Pulmonary artery endothelial cell (primary cell): ENCODE measurements around the gene POLG. TPM values are rescaled to one million over a fixed set of nuclear protein-coding genes. Genes with fewer than 3 reads are reported as not detected.

Experiments used
- DNase-seq: peaks from one replicate; pipeline ENCODE4 v3.0.0-alpha.2; 2011; ENCODE audit warnings: low read depth, low spot score
- total RNA-seq: library from RNA; depleted of rRNA; stranded (reverse); fragments of >200 nt; gene quantifications from 2 replicates; pipeline ENCODE4 v1.2.3, GENCODE V29; 2014

Gene POLG
- 82.8 and 110 TPM in 2 replicates for total RNA-seq

- DNase-seq: peak; percentile 97
Observed at GRCh38 chr15:89334510-89335297, at the start of gene POLG. TSS of gene POLG (minus strand) at chr15:89334824. CDS start at chr15:89333754, 1,070 bp downstream.

GRCh38 chr15:89384176-89384604, 49.6 kb upstream of the POLG start:
- DNase-seq: no peak

GRCh38 chr15:89383365-89384175, 48.9 kb upstream of the POLG start:
- no peak for DNase-seq

DNA sequence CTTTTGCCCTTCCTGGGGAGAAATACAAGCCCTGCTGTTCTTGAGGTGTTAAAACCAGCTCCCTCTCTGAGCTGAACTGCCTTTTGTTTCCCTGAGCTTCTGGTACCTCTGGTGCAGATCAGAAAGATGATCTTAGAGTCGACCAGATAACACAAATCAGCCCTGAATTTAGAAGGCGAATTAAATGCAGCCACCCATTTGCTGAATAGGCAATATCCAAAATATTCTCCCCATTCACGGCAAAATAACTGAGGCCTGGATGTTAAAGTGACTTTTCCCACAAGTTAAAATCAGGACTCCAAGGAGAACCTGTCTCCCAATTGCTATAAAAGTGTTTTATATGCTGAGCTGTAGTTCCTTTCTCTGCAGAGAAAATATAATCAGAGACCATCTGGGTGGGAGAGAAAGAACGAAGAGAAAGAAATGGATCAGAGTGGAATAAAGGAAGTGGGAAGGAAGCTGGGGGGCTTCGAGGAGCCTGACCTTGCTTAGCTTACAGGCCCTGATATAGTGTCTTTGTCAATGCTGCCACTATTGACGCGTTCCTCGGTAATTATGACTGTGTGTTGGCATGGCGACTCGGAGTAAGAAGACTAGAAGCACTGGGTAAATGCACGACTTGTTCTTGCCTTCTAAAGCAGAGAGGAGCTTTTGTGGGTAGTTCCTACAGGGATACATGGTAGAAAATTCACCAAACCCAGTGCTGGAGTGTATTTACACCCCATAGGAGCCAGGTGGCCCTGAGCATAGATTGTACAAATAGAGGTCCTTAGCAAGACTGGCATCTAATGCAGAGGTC, 47.5 kb upstream of the POLG start:
- DNase-seq: no peak

GRCh38 chr15:89381331-89381730, 46.7 kb upstream of the POLG start:
- DNase-seq: no peak

DNA sequence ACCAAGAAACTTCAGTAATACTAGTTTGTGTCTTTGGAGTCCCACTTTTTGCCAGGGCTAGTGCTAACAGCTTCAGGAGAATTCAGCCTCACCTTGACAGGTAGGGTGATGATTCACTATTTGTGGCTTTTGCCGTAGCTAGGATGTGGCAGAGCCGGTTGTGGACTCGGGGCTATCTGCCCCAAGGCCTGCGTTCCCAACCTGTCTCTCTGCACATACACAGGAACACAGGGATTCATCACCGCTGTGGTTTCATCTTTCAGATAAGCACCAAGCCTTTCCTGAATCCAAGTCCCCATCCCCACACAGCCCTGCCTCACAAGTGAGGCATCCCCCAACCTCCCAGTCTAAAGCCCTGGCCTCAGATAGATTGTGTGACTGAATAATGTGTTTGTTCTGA, 45.2 kb upstream of the POLG start:
- no peak for DNase-seq

DNA sequence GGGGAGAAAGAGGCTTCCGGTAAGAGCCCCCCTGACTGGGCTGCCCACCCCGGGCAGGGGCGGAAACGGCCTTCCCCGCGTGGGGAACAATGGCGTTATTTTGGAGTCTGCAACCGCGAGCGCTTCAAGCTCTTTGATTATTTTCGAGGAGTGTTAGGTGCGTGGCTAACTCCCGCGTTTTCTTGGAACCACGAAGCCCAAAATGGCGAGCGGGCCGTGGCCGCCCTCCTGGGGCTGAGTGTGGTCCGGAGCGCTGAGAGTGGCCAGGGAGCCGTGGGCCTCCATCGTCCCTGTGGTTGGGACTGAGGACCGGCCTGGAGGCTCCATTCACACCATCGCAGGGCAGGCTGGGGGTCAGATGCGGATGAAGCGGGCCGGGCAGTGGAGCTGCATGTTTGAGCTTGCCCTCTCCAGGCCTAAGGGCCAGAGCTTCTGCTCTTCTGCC, 44.6 kb upstream of the POLG start:
- no peak for DNase-seq

GRCh38 chr15:89378296-89379151, 43.9 kb upstream of the POLG start:
- no peak for DNase-seq

GRCh38 chr15:89377842-89378295, 43.2 kb upstream of the POLG start:
- no peak for DNase-seq

GRCh38 chr15:89377024-89377841, 42.6 kb upstream of the POLG start:
- DNase-seq: no peak

DNA sequence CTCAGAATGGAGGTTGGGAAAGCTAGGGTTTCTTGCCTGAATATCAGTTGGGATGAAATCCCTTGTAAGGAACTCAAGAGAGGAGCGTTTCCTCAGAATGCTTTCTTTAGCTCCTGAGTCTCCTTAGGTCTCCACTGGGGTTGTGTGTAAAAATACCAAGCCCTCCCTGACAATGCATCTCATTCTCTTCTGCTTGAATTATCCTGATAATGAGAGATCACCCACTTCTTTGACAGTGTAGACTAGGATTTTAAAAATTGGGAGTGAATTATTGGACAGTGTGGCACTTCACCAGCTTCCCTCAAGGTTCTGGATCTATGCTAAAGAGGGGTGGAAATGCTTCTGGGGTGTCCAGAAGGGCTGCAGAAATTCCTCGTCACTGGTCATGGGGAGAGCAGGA, 41.8 kb upstream of the POLG start:
- no peak for DNase-seq

- no peak for DNase-seq
Observed at GRCh38 chr15:89375093-89376005, 40.7 kb upstream of the POLG start.

DNA sequence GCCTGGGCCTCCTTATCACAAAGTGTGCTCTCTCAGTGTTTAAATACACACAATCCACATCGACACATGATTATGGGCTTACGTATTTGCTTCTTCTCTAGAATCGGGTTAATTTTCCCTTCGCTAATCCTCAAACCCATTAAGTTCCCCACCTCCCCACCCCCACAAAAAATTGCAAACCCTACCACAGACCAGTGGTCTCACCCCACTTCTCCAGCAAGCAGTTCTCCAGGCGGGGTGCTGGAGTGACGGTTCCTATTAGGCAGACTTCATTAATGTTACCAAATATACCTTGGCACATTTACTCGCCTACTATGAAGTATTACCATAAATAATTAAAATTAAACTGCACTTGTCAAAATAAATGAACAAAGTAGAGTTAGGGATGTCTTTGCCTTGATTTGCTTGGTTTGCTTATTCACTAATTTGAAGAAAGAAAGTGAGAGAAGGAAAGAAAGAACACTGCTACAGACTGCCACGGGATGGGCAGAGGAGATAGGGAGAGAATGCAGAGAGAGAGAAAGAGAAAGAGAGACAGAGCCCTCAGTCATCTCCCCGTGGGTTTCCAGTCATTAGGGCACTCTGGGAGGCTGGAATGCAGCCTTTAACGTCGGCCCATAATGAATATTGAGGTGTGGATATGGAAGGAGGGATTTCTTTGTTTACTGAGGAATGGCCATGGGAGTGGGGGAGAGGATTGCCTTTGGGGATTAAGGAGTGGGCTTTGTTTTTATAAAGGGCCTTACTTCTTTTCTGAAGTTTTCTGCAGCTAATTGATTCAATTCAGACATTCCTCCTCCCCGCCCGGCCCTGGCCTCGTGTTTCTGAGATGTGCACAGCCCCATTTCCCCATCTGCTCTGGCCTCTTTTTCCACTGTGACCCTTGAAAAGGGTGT, 39.7 kb upstream of the POLG start:
- DNase-seq: no peak

DNA sequence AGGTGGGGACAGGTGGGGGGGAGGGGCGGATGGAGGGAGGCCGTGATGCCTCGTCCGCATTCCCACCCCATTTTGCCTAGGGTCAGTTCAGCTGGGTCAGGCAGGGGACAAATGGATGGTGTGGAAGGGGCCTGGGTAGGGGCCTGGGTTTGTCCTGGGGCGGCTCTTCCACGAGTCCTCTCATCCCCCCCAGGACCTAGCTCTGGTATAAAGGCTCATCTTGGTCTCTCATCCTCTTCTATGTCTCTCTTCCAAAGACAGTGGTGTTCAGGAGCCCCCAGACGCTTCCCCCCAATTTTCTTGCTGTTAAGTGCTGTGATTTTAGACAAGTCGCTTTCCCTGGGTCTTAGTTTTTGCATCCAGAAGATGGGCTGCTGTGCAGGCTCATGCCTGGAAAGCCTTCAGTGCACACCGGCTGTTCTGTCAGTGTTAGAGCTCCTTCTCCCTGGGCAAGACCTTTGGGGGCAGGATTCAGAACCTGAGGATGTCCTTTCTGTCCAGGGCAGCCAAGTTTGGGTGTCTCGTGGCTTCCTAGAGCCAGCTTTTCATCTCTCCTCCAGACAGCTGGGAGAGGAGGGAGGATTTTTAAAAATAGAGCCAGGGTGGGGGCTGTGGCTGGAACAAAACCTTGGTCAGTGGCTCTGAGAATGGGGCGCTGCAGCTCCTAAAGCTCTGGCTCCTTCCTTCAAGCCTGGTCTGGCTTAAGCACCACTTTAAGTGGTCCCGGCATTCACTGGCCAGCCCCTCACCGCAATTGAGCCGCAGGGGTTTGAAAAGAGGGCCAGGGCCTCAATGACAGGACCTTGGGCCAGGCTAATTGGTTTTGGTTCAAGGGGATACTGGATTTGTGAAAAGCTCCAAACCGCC, 37.7 kb upstream of the POLG start:
- DNase-seq: no peak

DNA sequence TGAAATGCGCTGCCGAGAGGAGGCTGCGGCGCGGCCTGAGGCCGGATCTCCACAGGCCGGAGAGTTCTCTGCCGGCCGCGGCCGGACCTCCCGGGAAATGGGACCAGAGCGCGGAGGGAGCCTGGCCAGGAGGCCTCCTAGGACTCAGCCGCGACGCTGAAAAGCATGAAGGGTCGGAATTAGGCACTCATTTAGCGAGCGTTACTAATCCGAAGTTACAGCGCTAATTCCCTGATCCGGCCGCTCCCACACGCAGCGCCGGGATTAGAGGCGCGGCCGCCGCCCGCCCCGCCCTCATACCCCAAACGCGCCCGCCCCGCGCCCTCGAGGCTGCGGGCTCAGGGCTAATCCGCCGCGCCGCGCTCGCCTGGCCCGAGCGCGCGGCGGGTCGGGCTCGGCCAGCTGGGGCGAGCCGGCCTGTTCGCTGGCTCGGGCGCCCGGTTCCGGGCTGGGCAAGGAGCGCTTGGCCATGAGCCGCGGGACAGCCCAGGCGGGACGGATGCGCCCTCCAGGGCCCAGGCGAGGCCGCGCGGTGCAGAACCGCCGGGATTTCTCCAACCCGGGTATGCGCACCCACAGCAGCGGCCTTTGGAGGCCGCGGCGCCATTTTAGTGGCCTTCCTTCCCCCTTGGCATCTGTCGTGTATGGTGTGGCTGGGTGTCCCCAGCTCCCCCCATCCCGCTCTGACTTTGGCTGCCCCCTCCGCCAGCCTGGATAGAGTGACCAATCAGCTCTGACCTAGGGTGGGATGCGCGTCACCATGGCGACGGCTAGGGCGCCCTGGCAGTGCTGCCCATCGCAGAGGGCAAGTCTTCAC, 36.8 kb upstream of the POLG start:
- no peak for DNase-seq

GRCh38 chr15:89370978-89371227, 36.3 kb upstream of the POLG start:
- DNase-seq: no peak
